NAMALWA (cell line): ENCODE results near the gene KRTAP12-1.
"Not testable (repeated sequence)": the region's sequence is repeated elsewhere in the genome, so short reads cannot be mapped to it uniquely, and the experiment has no call there.

Source experiments
- DNase-seq: peaks from one replicate; pipeline ENCODE4 v3.0.0-alpha.2; 2015; ENCODE audit warnings: low spot score

Gene KRTAP12-1

GRCh38 chr21:44667612-44668011, 14.4 kb downstream of the KRTAP12-1 start:
- no peak for DNase-seq

GRCh38 chr21:44666401-44667320, 15.3 kb downstream of the KRTAP12-1 start, which contains the start of gene KRTAP12-2:
Gene KRTAP12-2, minus strand, starts transcription at chr21:44666927. Its CDS starts 41 bp downstream, at chr21:44666886.
- DNase-seq: no peak

DNA sequence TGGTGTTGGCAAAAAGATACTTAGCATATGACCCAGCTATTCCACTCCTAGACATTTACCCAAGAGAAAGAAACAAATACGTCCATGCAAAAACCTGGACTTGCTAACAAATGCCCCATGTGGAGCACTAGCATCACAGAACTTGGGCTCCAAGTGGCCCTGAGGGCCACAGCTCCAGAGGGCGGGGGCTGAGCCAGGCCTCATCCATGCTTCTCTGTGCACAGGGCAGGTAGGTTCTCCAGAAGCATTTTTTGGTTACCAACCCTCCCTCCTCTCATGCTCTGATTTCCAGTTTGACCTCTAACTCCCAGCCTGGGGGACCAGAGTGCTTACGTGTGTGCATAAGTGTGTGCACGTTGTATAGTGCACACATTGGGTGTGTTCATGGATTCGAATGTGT, 17.3 kb downstream of the KRTAP12-1 start:
- DNase-seq: no peak

GRCh38 chr21:44661567-44661966, 20.4 kb downstream of the KRTAP12-1 start:
- not testable (repeated sequence) for DNase-seq

- DNase-seq: no peak
Measured at GRCh38 chr21:44658913-44659595, 22.9 kb downstream of the KRTAP12-1 start.

GRCh38 chr21:44658541-44658910, 23.4 kb downstream of the KRTAP12-1 start:
- no peak for DNase-seq

GRCh38 chr21:44657635-44658540, 24.1 kb downstream of the KRTAP12-1 start, which contains the start of gene KRTAP12-3:
Gene KRTAP12-3, plus strand, starts transcription at chr21:44657932. Its CDS starts 48 bp downstream, at chr21:44657980.
- no peak for DNase-seq

GRCh38 chr21:44656868-44657267, 25.1 kb downstream of the KRTAP12-1 start:
- DNase-seq: no peak

DNA sequence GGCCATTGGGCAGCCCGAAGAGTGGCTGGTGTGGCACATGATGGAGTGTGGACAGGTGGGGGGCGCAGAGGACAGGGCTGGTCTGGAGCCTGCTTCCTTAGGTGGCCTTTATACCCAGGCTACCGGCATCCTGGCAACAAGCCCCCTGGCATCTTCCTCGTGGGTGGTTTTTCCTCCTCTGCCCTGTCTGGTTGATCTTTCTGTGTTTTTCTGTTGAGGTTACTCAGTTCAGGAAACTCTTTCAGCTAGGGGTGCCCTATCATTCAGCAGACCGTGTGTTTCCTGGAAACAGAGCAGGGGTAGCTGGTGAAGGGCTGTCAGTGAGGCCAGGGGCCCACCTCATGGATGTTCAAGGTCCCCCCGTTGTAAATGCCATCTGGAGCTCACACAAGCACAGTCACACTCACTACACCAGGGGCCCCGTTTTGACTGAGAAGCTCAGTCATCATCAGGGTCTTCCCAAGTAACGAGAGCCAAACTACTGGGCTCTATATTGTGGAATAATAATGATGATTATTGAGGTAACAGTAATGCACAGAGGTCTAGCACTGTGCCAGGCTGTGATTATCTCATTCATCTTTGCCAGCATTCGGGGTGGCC, 27.3 kb downstream of the KRTAP12-1 start, which contains the start of gene KRTAP12-4:
Gene KRTAP12-4 (minus strand): TSS at position 84 of the 600 bp plus-strand sequence. CDS start 45 bp downstream, at position 39.
- DNase-seq: no peak

DNA sequence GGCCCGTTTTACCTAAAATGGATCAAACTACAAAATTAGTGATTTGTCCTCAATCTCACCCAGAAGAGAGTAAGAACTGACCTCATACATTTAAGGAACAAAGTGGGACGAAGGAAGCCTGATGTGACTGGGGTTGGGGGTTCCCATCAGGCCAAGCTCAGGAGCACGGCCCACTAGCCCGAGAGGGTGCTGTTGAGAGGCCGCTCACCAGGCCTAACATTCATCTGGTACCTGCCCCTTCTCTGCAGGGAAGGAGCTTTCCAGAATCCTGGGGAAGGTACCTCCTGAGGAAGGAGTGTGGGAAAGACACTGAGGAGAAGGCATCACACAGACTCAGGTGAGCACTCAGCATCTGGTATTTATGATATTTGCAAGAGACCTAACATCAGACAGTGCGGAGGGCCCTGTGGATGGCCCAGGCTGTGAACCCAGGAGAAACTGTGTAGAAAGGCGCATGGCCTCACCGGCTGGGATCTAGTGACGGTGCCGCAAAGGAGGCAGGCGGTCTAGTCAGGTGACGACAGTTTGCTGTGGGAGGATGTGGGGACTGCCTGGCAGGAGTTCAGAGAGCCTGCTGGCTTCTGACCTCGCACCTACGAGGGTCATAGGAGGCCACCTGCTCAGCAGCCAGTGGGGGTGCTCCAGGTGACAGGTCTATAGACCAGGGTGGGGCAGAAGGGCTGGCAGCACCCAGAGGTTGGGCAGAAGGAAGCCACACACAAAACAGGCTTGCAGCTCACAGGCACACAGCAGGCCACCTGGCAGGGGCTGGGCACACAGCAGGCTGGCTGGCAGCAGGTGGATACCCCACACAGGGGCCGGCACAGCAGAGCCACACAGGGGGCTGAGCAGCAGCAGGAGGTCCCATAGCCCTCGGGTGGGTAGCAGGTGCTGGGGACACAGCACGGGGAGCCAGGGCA, 28.0 kb downstream of the KRTAP12-1 start:
- no peak for DNase-seq

DNA sequence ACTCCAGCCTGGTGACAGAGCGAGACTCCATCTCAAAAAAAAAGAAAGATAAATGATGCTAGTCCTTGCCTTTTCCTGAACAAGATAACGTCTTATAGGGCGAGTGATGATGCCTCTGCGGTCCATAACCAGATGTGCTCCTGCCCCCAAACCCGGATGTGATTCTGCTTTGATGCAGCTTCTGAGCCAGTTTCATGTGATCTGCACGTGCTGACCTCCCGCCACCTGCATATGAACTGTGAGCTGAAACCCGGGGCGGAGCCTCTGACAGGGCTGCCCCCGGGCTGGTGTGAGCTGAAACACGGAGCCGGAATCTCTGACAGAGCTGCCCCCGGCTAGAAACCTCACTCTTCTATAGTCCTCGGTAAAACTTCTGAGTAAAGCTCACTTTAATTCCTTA, 28.8 kb downstream of the KRTAP12-1 start:
- peak; percentile 43 for DNase-seq

DNA sequence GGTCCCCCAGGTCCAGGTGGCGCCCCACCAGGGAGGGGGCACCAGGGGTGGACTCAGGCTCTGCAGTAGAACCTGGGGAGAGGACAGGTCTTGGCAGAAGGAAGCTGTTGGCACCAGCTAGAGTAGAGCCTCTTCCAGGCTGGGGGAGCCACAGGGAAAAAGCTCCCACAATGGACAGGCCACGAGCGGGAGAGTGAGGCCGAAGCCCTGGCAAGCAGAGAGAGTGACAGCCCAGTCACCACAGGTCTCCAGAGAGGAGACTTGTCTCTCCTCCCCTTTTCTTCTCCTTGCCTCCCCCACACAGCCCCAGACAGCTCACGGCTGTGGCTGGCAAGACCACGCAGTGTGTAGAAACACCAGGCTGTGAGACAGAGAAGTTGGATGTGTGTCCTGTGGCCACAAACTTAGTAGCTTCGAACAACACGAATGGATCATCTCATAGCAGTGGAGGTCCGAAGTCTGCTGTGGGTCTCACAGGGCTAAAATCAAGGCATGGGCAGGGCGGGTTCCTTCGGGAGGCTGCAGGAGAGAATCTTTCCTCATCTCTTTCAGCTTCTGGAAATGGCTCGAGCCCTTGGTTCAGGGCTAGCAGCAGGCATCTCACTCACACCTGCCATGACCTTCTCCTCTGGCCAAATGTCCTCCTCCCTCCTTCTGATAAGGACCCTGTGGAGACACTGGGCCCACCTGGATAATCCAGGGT, 30.8 kb downstream of the KRTAP12-1 start:
- DNase-seq: no peak

DNA sequence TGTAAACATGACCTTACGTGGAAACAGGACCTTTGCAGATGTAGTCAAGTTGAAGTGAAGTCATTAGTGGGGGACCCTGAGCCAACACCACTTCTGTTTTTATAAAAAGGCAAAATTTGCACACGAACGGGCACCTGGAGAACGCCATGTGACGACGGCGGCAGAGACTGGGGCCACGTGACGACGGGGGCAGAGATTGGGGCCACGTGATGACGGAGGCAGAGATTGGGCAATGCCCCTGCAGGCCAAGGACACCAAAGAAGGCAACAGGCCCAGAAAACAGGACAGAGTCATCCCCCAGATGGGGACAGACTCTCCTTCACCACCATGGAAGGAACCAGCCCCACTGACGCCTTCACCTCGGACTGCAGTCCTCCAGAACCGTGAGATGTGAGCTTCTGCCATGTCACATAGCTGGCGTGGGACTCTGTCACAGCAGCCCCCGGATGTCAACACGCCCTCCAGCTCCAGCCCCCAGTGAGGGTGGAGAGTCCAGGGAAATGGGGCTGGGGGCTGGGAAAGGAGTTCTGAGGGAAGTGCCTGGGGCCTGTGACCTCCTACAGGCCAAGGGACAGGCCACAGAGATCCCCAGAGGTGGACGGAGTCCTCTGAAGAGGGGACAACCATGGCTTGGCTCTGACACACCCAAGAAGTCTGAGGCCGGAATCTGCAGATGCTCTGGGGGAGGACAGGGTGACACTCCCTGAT, 31.5 kb downstream of the KRTAP12-1 start:
- no peak for DNase-seq

- DNase-seq: no peak
Measured at GRCh38 chr21:44649521-44650100, 32.4 kb downstream of the KRTAP12-1 start.

DNA sequence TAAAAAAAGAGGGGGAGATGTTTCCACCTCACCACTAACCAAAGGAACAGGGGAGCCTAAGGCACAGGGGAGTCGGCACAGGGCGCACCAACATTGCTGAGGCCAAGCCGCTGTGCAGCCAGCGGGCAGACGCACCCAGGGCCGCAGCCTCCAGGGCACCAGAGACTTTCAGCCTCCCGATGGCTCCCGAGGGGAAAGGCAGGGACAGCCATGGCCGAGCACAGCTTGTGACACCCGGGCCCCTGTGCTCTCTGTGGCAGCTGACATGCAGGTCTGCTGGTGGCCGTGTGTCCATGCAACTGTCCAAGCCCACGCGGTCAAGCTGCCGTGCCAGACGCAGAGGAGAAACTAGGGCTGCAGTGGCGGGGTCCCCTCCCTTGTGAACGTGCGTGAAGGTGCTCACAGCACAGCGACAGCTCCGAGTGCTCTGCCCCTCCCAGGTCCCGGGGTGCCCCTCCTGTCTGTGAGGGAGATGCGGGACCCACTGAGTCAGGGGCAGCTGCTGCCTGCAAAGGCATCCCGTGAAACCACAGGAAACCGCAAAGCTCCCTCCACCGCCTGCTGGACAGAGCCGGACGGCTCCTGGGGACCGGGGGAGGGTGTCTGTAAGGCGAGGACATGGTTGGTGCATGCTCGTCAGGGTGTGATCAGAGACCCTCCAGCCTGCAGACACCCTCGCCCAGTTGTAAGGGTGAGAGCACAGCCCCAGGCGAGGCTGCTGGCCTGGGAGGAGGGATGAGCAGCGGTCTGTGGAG, 33.2 kb downstream of the KRTAP12-1 start:
- no peak for DNase-seq

DNA sequence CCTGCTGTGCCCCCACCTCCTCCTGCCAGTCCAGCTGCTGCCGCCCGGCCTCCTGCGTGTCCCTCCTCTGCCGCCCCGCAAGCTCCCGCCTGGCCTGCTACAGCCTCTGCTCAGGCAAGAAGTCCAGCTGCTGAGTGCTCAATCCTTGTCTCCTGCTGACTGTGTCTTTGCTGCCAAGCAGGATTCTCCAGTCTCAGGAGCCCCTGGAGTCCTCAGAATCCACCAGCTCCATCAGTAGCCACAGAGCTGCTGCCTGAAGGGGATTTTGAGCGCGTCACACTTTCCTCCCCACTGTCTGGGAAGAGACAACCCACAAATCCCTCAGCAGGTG, 34.8 kb downstream of the KRTAP12-1 start:
- no peak for DNase-seq

DNA sequence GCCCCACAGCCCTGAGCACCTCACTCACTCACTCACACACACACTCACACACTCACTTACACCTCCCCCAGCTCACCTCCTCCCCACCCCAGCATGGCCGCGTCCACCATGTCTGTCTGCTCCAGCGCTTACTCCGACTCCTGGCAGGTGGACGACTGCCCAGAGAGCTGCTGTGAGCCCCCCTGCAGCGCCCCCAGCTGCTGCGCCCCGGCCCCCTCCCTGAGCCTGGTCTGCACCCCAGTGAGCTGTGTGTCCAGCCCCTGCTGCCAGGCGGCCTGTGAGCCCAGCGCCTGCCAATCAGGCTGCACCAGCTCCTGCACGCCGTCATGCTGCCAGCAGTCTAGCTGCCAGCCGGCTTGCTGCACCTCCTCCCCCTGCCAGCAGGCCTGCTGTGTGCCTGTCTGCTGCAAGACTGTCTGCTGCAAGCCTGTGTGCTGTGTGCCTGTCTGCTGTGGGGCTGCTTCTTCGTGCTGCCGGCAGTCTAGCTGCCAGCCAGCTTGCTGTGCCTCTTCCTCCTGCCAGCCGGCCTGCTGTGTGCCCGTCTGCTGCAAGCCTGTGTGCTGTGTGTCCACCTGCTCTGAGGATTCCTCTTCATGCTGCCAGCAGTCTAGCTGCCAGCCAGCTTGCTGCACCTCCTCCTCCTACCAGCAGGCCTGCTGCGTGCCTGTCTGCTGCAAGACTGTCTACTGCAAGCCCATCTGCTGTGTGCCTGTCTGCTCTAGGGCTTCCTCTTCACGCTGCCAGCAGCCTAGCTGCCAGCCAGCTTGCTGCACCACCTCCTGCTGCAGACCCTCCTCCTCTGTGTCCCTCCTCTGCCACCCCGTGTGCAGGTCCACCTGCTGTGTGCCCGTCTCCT, 35.4 kb downstream of the KRTAP12-1 start, which contains the start of gene KRTAP10-11:
Gene KRTAP10-11 (plus strand): TSS at position 49 of the 856 bp plus-strand sequence. CDS start 45 bp downstream, at position 94.
- DNase-seq: not testable (repeated sequence)
